SK-N-SH treated with all-trans-retinoic acid at 6 μM for 48 hours (cell line): ENCODE data around the gene FAM241B.

Source experiments
- ATAC-seq: fragments of 200-7000 bp; cut with Tn5 transposase; 3 replicates; pipeline ENCODE4 v1.9.1; 2020; ENCODE audit warnings: mild to moderate bottlenecking, moderate library complexity
- ARNTL ChIP-seq: fragments of 450-650 bp; formaldehyde crosslinking; IDR thresholded peaks from 2 replicates; pipeline ENCODE4 v1.5.0; 2020; ENCODE audit warnings: low read depth, mild to moderate bottlenecking, moderate library complexity, borderline replicate concordance
- BACH2 ChIP-seq: fragments of 250-450 bp; sonication (Bioruptor Pico); IDR thresholded peaks from 2 replicates; pipeline ENCODE4 v1.9.0; 2021; ENCODE audit warnings: mild to moderate bottlenecking, borderline replicate concordance
- CSDC2 ChIP-seq: fragments of 250-450 bp; sonication (Bioruptor Pico); IDR thresholded peaks from 2 replicates; pipeline ENCODE4 v1.5.0; 2020; ENCODE audit warnings: mild to moderate bottlenecking, moderate library complexity
- ESRRG ChIP-seq: fragments of 250-450 bp; sonication (Bioruptor Pico); IDR thresholded peaks from 2 replicates; pipeline ENCODE4 v1.6.1; 2021; ENCODE audit warnings: mild to moderate bottlenecking
- GLIS3 ChIP-seq: fragments of 250-450 bp; sonication (Bioruptor Pico); IDR thresholded peaks from 2 replicates; pipeline ENCODE4 v1.5.0; 2020; ENCODE audit warnings: mild to moderate bottlenecking, moderate library complexity
- OSR1 ChIP-seq: fragments of 250-450 bp; sonication (Bioruptor Pico); IDR thresholded peaks from 2 replicates; pipeline ENCODE4 v1.8.0; 2022; ENCODE audit warnings: moderate library complexity, mild to moderate bottlenecking, inconsistent platforms
- PPARA ChIP-seq: fragments of 250-450 bp; sonication (Bioruptor Pico); IDR thresholded peaks from 2 replicates; pipeline ENCODE4 v1.5.0; 2020; ENCODE audit warnings: mild to moderate bottlenecking, borderline replicate concordance
- RARB ChIP-seq: fragments of 250-450 bp; sonication (Bioruptor Pico); IDR thresholded peaks from 2 replicates; pipeline ENCODE4 v1.8.0; 2021; ENCODE audit warnings: mild to moderate bottlenecking, moderate library complexity
- SNAI2 ChIP-seq: fragments of 250-450 bp; sonication (Bioruptor Pico); IDR thresholded peaks from 2 replicates; pipeline ENCODE4 v1.5.0; 2020; ENCODE audit warnings: mild to moderate bottlenecking, moderate library complexity
- TCF4 ChIP-seq: fragments of 250-450 bp; sonication (Bioruptor Pico); IDR thresholded peaks from 2 replicates; pipeline ENCODE4 v1.8.0; 2021; ENCODE audit warnings: mild to moderate bottlenecking, moderate library complexity, borderline replicate concordance
- ZFP3 ChIP-seq: fragments of 250-450 bp; sonication (Bioruptor Pico); IDR thresholded peaks from 2 replicates; pipeline ENCODE4 v1.5.0; 2020; ENCODE audit warnings: mild to moderate bottlenecking, moderate library complexity
- ZFP30 ChIP-seq: fragments of 450-650 bp; formaldehyde crosslinking; IDR thresholded peaks from 2 replicates; pipeline ENCODE4 v1.5.0; 2022; ENCODE audit warnings: mild to moderate bottlenecking, moderate library complexity
- ZNF565 ChIP-seq: fragments of 450-650 bp; formaldehyde crosslinking; conservative IDR thresholded peaks from 2 replicates; pipeline ENCODE4 v1.5.0; 2020; ENCODE audit warnings: low read depth, mild to moderate bottlenecking, moderate library complexity
- ZNF70 ChIP-seq: fragments of 450-650 bp; formaldehyde crosslinking; IDR thresholded peaks from 2 replicates; pipeline ENCODE4 v1.5.0; 2020; ENCODE audit warnings: mild to moderate bottlenecking, moderate library complexity
- ZNF8 ChIP-seq: fragments of 450-650 bp; formaldehyde crosslinking; IDR thresholded peaks from 2 replicates; pipeline ENCODE4 v1.5.0; 2020; ENCODE audit warnings: mild to moderate bottlenecking, moderate library complexity
- TF ChIP-seq, protein P1 (sequence below): fragments of 250-450 bp; sonication (Bioruptor Pico); IDR thresholded peaks from 2 replicates; pipeline ENCODE4 v1.8.0; 2020; ENCODE audit warnings: mild to moderate bottlenecking, moderate library complexity, borderline replicate concordance
- TF ChIP-seq, protein P2 (sequence below): fragments of 250-450 bp; sonication (Bioruptor Pico); IDR thresholded peaks from 2 replicates; pipeline ENCODE4 v1.5.1; 2020; ENCODE audit warnings: low read depth, mild to moderate bottlenecking, moderate library complexity
- TF ChIP-seq, protein P3 (sequence below): fragments of 250-450 bp; sonication (Bioruptor Pico); IDR thresholded peaks from 2 replicates; pipeline ENCODE4 v1.8.0; 2021; ENCODE audit warnings: low read depth, mild to moderate bottlenecking, moderate library complexity, borderline replicate concordance
- TF ChIP-seq, protein P4 (sequence below): fragments of 250-450 bp; sonication (Bioruptor Pico); IDR thresholded peaks from 2 replicates; pipeline ENCODE4 v1.5.0; 2020; ENCODE audit warnings: mild to moderate bottlenecking, moderate library complexity
- TF ChIP-seq, protein P5 (sequence below): fragments of 250-450 bp; sonication (Bioruptor Pico); IDR thresholded peaks from 2 replicates; pipeline ENCODE4 v1.5.1; 2021; ENCODE audit warnings: mild to moderate bottlenecking, moderate library complexity

Gene FAM241B

DNA sequence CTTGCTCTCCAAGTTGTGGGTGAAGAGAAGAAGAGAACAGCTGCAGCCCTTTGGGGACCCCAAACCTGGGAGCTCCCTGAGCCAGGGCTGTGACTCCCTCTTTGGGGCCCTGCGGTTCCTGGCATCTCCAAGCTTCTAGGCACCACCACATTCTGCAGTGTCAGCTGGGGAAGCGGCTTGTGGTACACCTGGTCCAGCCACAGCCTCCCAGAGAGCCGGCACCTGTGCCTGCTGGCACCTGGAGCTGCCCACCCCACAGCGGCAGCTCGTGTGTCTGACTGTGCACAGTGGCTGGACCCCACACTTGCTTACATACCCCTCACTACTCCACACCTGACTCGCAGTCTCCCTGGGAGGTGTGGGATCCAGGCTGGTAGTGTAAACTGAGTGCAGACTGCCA lies 23.5 kb downstream of the FAM241B start:
- TF ChIP-seq OSR1 (CRISPR knock-in tag) (no peak), CSDC2 (CRISPR knock-in tag) (no peak), ZFP3 (CRISPR knock-in tag) (no peak), GLIS3 (CRISPR knock-in tag) (no peak), RARB (CRISPR knock-in tag) (no peak)

DNA sequence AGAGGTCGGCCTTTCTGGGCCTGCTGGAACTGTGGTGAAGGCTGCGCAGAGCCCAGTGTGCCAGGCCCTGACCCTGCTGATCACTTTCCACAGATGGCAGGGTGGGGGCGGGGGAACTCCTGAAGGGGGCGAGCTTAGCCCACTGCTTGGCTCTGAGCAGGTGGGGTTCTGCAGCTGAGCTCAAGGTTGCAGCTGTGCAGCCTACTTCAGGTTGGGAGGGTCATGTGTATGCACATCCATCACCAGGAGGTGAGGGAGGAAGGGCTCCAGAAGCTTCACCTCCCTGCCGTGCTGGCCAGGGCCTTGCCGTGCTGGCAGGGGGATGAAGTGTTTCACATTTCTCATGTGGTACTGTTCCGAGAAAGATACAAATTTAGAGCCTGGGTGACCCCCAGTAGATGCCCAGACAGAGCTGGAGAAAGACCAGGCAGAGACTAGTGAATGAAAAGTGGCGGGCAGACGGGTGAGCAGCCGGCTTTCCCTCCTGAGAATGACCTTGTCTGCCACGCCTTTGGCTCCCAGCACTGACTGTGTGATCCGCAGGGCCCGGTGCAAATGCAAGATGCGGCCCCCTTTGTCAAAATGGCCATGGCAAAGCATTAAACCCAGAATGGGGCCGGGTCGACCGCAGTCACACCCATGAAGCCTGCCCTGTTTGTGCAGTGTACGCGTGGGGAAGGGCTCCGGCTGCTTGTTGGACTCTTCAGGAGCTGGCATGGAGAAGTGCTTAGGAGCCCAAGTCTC lies 25.2 kb downstream of the FAM241B start:
- TF ChIP-seq PPARA (CRISPR knock-in tag) (no peak), OSR1 (CRISPR knock-in tag) (no peak), SNAI2 (no peak), CSDC2 (CRISPR knock-in tag) (no peak), ZFP3 (CRISPR knock-in tag) (no peak), ESRRG (CRISPR knock-in tag) (no peak), ZNF565 (CRISPR knock-in tag) (no peak), TCF4 (CRISPR knock-in tag) (no peak), ZNF70 (CRISPR knock-in tag) (no peak)
- TF ChIP-seq, protein P1, sequence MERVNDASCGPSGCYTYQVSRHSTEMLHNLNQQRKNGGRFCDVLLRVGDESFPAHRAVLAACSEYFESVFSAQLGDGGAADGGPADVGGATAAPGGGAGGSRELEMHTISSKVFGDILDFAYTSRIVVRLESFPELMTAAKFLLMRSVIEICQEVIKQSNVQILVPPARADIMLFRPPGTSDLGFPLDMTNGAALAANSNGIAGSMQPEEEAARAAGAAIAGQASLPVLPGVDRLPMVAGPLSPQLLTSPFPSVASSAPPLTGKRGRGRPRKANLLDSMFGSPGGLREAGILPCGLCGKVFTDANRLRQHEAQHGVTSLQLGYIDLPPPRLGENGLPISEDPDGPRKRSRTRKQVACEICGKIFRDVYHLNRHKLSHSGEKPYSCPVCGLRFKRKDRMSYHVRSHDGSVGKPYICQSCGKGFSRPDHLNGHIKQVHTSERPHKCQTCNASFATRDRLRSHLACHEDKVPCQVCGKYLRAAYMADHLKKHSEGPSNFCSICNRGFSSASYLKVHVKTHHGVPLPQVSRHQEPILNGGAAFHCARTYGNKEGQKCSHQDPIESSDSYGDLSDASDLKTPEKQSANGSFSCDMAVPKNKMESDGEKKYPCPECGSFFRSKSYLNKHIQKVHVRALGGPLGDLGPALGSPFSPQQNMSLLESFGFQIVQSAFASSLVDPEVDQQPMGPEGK (CRISPR knock-in tag), result no peak
- TF ChIP-seq, protein P2, sequence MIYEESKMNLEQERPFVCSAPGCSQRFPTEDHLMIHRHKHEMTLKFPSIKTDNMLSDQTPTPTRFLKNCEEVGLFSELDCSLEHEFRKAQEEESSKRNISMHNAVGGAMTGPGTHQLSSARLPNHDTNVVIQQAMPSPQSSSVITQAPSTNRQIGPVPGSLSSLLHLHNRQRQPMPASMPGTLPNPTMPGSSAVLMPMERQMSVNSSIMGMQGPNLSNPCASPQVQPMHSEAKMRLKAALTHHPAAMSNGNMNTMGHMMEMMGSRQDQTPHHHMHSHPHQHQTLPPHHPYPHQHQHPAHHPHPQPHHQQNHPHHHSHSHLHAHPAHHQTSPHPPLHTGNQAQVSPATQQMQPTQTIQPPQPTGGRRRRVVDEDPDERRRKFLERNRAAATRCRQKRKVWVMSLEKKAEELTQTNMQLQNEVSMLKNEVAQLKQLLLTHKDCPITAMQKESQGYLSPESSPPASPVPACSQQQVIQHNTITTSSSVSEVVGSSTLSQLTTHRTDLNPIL (CRISPR knock-in tag), result no peak
- ATAC-seq, result no peak

More for the DNA sequence above, 23.5 kb downstream of the FAM241B start:
- no peak for ATAC-seq

DNA sequence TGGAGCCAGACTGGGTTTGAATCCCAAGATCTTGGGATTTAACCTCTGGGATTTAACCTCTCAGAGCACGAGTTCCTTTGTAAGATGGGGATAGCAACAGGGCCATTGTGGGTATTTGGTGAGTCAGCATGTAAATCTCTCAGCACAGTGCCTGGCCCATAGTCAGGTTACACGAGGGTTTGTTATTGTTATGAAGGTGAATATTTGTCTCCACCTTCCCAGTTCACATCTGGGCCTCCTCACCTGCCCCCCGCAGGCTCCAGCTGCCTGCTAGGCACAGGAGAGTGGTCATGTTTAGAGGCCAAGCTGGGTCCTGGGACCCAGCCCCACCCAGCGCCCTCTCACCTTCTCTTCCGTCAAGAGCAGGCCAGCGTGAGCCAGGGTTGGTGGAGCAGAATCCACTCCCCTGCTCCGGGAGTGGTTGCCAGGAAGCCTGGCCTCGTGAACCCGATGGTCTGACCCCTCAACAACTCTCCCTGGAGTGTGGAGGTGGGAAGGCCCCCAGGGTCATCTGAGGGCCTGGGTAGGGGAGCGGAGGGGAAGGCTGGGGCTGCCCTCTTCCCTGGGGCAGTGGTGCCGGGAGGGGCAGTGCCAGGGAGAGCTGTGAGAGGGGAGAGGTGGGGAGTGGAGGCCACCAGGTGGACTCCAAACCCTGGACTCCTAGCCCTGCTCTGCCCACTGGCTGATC lies 26.0 kb downstream of the FAM241B start:
- ATAC-seq, result no peak
- TF ChIP-seq RARB (CRISPR knock-in tag), result no peak
- no peak for TF ChIP-seq ZNF565 (CRISPR knock-in tag)

DNA sequence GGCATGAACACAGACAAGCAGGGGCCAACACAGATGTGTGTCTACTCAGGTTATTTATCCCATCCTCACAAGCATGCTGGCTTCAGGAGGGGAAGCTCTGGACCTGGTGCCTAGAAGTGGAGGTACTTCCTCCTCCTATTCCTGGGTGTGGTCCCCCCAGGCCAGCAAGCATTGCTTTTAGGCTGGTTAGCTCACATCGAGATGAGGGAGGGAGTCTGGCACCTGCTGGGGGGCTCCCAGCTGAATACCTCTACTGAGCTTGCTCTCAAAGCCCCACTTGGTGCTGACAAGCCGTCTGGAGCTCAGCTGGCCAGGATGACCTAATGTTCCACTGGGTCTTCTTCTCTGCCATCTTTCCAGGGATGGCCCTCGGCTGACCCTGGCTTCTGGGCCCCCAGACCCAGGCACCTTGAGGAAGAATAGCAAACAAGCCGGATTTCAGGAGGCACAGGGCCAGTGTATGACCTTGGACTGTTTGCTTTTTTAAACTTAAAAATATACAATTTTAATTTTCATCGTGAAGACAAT lies 26.8 kb downstream of the FAM241B start:
- no peak for ATAC-seq
- TF ChIP-seq ZFP30 (CRISPR knock-in tag), result no peak
- TF ChIP-seq ESRRG (CRISPR knock-in tag), result no peak
- TF ChIP-seq, protein P3, sequence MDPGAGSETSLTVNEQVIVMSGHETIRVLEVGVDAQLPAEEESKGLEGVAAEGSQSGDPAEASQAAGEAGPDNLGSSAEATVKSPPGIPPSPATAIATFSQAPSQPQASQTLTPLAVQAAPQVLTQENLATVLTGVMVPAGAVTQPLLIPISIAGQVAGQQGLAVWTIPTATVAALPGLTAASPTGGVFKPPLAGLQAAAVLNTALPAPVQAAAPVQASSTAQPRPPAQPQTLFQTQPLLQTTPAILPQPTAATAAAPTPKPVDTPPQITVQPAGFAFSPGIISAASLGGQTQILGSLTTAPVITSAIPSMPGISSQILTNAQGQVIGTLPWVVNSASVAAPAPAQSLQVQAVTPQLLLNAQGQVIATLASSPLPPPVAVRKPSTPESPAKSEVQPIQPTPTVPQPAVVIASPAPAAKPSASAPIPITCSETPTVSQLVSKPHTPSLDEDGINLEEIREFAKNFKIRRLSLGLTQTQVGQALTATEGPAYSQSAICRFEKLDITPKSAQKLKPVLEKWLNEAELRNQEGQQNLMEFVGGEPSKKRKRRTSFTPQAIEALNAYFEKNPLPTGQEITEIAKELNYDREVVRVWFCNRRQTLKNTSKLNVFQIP (CRISPR knock-in tag), result no peak
- no peak for TF ChIP-seq ZNF8
- TF ChIP-seq RARB (CRISPR knock-in tag), result no peak
- TF ChIP-seq, protein P4, sequence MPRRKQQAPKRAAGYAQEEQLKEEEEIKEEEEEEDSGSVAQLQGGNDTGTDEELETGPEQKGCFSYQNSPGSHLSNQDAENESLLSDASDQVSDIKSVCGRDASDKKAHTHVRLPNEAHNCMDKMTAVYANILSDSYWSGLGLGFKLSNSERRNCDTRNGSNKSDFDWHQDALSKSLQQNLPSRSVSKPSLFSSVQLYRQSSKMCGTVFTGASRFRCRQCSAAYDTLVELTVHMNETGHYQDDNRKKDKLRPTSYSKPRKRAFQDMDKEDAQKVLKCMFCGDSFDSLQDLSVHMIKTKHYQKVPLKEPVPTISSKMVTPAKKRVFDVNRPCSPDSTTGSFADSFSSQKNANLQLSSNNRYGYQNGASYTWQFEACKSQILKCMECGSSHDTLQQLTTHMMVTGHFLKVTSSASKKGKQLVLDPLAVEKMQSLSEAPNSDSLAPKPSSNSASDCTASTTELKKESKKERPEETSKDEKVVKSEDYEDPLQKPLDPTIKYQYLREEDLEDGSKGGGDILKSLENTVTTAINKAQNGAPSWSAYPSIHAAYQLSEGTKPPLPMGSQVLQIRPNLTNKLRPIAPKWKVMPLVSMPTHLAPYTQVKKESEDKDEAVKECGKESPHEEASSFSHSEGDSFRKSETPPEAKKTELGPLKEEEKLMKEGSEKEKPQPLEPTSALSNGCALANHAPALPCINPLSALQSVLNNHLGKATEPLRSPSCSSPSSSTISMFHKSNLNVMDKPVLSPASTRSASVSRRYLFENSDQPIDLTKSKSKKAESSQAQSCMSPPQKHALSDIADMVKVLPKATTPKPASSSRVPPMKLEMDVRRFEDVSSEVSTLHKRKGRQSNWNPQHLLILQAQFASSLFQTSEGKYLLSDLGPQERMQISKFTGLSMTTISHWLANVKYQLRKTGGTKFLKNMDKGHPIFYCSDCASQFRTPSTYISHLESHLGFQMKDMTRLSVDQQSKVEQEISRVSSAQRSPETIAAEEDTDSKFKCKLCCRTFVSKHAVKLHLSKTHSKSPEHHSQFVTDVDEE (CRISPR knock-in tag), result no peak
- no peak for TF ChIP-seq SNAI2
- no peak for TF ChIP-seq GLIS3 (CRISPR knock-in tag)
- TF ChIP-seq, protein P5, sequence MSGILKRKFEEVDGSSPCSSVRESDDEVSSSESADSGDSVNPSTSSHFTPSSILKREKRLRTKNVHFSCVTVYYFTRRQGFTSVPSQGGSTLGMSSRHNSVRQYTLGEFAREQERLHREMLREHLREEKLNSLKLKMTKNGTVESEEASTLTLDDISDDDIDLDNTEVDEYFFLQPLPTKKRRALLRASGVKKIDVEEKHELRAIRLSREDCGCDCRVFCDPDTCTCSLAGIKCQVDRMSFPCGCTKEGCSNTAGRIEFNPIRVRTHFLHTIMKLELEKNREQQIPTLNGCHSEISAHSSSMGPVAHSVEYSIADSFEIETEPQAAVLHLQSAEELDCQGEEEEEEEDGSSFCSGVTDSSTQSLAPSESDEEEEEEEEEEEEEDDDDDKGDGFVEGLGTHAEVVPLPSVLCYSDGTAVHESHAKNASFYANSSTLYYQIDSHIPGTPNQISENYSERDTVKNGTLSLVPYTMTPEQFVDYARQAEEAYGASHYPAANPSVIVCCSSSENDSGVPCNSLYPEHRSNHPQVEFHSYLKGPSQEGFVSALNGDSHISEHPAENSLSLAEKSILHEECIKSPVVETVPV (CRISPR knock-in tag), result no peak
- no peak for TF ChIP-seq ZNF565 (CRISPR knock-in tag)
- no peak for TF ChIP-seq TCF4 (CRISPR knock-in tag)
- no peak for TF ChIP-seq BACH2 (CRISPR knock-in tag)
- TF ChIP-seq, protein P1 (CRISPR knock-in tag), result no peak
- no peak for TF ChIP-seq OSR1 (CRISPR knock-in tag)
- TF ChIP-seq ARNTL (CRISPR knock-in tag), result no peak
- TF ChIP-seq ZNF70 (CRISPR knock-in tag), result no peak
- no peak for TF ChIP-seq CSDC2 (CRISPR knock-in tag)
- TF ChIP-seq, protein P2 (CRISPR knock-in tag), result no peak
